GM18868 (cell line): ENCODE measurements around the gene ZNF672.
"Not testable (repeated sequence)": the region's sequence is repeated elsewhere in the genome, so short reads cannot be mapped to it uniquely, and the experiment has no call there.

Experiments
- ATAC-seq: cut with Tn5 transposase; IDR thresholded peaks from one replicate; pipeline ENCODE4 v1.9.1; 2021; ENCODE audit warnings: mild to moderate bottlenecking, moderate library complexity; ENCODE audit not compliant: unreplicated experiment

The ZNF672 gene

GRCh38 chr1:248837781-248838356 lies at the start of gene ZNF672:
ZNF672 (plus strand) TSS chr1:248838224; CDS start chr1:248847275, 9,051 bp downstream.
- ATAC-seq: peak; percentile 78

- ATAC-seq: no peak
Observed at GRCh38 chr1:248788327-248788726, 49.7 kb upstream of the ZNF672 start.

- not testable (repeated sequence) for ATAC-seq
Observed at GRCh38 chr1:248789337-248789736, 48.7 kb upstream of the ZNF672 start.

- no peak for ATAC-seq
Observed at GRCh38 chr1:248790456-248790855, 47.6 kb upstream of the ZNF672 start.

GRCh38 chr1:248791010-248791409 lies 47.0 kb upstream of the ZNF672 start:
- ATAC-seq: no peak

- peak; percentile 54 for ATAC-seq
Observed at GRCh38 chr1:248792342-248792741, 45.7 kb upstream of the ZNF672 start.

- ATAC-seq: peak; percentile 91
Observed at GRCh38 chr1:248793592-248793991, 44.4 kb upstream of the ZNF672 start.

GRCh38 chr1:248794663-248795062 lies 43.4 kb upstream of the ZNF672 start:
- ATAC-seq: not testable (repeated sequence)

- no peak for ATAC-seq
Observed at GRCh38 chr1:248798791-248799190, 39.2 kb upstream of the ZNF672 start.

GRCh38 chr1:248800459-248800858 lies 37.6 kb upstream of the ZNF672 start:
- ATAC-seq: no peak

GRCh38 chr1:248802454-248802853 lies 35.6 kb upstream of the ZNF672 start:
- ATAC-seq: no peak

GRCh38 chr1:248803501-248803900 lies 34.5 kb upstream of the ZNF672 start:
- not testable (repeated sequence) for ATAC-seq

GRCh38 chr1:248804771-248805681 lies 33.0 kb upstream of the ZNF672 start:
- peak; percentile 86 for ATAC-seq

GRCh38 chr1:248805876-248806275 lies 32.1 kb upstream of the ZNF672 start:
- ATAC-seq: no peak

- ATAC-seq: peak; percentile 56
Observed at GRCh38 chr1:248807067-248807737, 30.8 kb upstream of the ZNF672 start.

GRCh38 chr1:248808876-248809275 lies 29.1 kb upstream of the ZNF672 start:
- ATAC-seq: no peak

GRCh38 chr1:248810000-248810726 lies 27.9 kb upstream of the ZNF672 start:
- no peak for ATAC-seq

- ATAC-seq: no peak
Observed at GRCh38 chr1:248810727-248811513, 27.1 kb upstream of the ZNF672 start.

- no peak for ATAC-seq
Observed at GRCh38 chr1:248811514-248812490, 26.2 kb upstream of the ZNF672 start.
